Urinary bladder (tissue), 4 donors: Measurements from ENCODE around the gene SNAPC5. TPM values are rescaled to one million over a fixed set of nuclear protein-coding genes. Genes with fewer than 3 reads are reported as not detected.
"Not testable (repeated sequence)": the region's sequence is repeated elsewhere in the genome, so short reads cannot be mapped to it uniquely, and the experiment has no call there.

Experiments
- DNase-seq: peaks from one replicate; pipeline ENCODE4 v3.0.0-alpha.2; 2015; ENCODE audit errors: extremely low spot score
- H3K27ac ChIP-seq: one replicate; pipeline ENCODE4 v1.5.1; 2013; ENCODE audit warnings: low read depth, mild to moderate bottlenecking, moderate library complexity
- H3K36me3 ChIP-seq: one replicate; pipeline ENCODE4 v1.6.1; 2013; ENCODE audit warnings: mild to moderate bottlenecking, moderate library complexity; ENCODE audit not compliant: insufficient read depth
- H3K4me1 ChIP-seq: one replicate; pipeline ENCODE4 v1.6.1; 2013; ENCODE audit warnings: mild to moderate bottlenecking, moderate library complexity; ENCODE audit not compliant: insufficient read depth
- H3K4me3 ChIP-seq: one replicate; pipeline ENCODE4 v1.5.1; 2013; ENCODE audit warnings: low read depth, low read length
- WGBS: extraction: QIAGEN DNeasy Blood & Tissue Kit; methylation state at CpG from one replicate; pipeline ENCODE4 v1.1.7; 2013; 5-methylcytosine and 5-hydroxymethylcytosine counted together
- polyA plus RNA-seq: library from polyadenylated mRNA; stranded (reverse); fragments of 200-250 nt; gene quantifications from one replicate; pipeline ENCODE4 v1.2.3, GENCODE V29; 2013
- total RNA-seq: library from RNA; depleted of rRNA; stranded (reverse); fragments of >200 nt; gene quantifications from one replicate; pipeline ENCODE4 v1.2.3, GENCODE V29; 2014
- donor health status: healthy with polysubstance abuse.
- donor health status: healthy.

The SNAPC5 gene
- total and polyA plus RNA-seq, 2 donors, result 11.1 to 46.2 TPM

DNA sequence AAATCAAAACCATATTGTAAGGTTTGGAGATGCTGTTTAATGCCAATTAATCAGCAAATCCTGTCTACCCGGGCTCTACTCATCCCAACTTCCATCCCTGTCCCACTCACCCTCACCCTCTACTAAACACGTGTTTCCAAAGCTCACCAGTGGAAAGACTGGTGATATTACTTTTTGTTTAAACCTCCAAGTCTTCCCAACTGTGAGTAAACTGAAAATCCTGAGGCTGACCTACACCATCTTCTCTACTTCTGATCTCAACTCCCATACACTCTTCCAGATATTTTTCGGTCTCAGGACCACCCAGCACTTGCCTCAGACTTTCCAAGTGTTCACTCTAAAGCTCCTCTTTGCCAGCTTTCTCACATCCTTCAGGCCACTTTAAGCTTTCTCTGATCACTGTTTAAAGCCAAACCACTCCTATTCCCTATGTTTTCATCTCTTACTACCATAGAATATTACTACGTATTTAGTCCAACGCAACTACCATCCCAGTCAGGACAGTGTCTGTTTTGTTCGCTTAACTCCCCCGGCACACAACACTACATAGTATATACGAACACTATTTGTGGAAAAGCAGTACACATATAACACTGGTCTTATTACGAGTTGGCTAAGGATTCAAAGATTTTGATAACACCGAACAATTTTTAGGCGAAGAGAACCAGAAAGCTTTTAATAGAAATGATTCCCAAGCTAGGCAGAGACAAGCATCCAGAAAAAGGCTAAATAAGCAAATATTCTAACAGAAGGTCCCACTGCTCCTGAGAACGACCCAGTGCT, 6.4 kb upstream of the SNAPC5 start:
- no peak for DNase-seq
- Histone ChIP-seq H3K27ac (peak overlapping the region; percentile 44), H3K4me3 (peak overlapping the region; percentile 59), H3K36me3 (peaks cover 2% of the 10 kb centered on the region), H3K4me1 (no peaks in the 10 kb centered on the region)
- under 1% methylated on average over 12 of the region's 12 CpGs for WGBS

DNA sequence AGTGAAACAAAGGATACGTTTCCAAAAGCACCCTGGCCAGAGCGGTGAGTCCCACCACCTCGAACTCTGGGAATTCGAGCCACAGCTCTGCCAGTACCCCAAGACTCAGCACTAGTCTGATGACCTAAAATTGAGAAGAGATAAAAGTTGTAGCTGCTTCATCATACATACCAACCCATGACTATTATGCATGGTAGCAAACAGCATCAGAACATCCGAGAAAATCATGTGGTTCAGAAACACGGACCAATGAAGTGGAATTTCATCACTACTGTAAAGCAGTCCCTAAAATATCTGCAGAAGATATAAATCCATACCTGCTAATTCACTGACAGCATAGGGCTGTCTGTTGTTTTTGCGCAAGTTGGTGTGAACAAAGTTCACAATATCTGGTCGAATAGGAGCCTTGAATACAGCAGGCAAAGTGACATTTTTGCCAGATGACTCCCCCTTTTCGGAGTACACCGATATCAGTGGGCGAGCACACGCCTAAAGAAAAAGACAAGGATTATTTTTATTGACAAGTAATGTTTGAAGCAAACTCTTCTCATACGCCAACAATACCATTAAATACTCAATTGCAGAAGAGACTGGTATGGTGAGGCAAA, 5.6 kb upstream of the SNAPC5 start:
- WGBS, result 52% methylated on average over 13 of the region's 13 CpGs
- H3K27ac ChIP-seq, result not testable (repeated sequence)

DNA sequence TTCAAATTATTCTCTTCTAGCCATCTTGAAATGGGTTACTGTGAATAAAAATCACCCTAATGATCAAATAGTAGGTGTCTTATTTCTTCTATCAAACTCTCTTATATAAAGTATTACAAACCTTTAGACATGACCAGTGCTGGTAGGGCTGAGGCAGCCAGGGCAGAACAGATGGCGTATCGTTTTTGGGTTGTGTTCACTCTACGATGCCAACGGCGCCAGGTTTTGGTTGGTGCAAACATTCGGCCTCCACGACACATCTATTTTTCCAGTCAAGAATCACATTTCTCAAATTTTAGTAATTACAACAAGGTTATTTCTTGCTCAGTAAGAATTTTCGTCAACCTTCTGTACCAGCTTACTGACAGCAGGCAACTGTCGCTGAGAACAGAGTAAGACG, 4.9 kb upstream of the SNAPC5 start:
- Histone ChIP-seq H3K4me1 (no peaks in the 10 kb centered on the region), H3K27ac (no peak overlapping the region), H3K4me3 (no peak overlapping the region), H3K36me3 (peaks cover 4% of the 10 kb centered on the region)
- WGBS, result 81% methylated on average over 10 of the region's 10 CpGs
- no peak for DNase-seq

More for the DNA sequence above, 5.6 kb upstream of the SNAPC5 start:
- H3K4me3 ChIP-seq, H3K36me3 ChIP-seq, DNase-seq, H3K4me1 ChIP-seq: not testable (repeated sequence)

DNA sequence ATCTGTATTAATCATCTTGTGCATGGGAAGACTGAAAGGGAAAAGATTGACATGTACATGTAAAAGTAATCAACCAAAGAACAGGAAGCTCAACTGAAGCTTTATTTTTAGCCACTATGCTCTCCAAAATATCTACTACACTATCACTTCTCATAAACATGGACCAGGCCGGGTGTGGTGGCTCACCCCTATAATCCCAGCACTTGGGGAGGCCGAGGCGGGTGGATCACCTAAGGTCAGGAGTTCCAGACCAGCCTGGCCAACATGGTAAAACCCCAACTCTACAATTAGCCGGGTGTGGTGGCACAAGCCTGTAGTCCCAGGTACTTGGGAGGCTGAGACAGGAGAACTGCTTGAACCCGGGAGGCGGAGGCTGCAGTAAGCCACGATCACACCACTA, 2.8 kb upstream of the SNAPC5 start:
- H3K4me1 ChIP-seq, H3K4me3 ChIP-seq, DNase-seq, H3K36me3 ChIP-seq, H3K27ac ChIP-seq: not testable (repeated sequence)
- 85% methylated on average over 7 of the region's 7 CpGs for WGBS

DNA sequence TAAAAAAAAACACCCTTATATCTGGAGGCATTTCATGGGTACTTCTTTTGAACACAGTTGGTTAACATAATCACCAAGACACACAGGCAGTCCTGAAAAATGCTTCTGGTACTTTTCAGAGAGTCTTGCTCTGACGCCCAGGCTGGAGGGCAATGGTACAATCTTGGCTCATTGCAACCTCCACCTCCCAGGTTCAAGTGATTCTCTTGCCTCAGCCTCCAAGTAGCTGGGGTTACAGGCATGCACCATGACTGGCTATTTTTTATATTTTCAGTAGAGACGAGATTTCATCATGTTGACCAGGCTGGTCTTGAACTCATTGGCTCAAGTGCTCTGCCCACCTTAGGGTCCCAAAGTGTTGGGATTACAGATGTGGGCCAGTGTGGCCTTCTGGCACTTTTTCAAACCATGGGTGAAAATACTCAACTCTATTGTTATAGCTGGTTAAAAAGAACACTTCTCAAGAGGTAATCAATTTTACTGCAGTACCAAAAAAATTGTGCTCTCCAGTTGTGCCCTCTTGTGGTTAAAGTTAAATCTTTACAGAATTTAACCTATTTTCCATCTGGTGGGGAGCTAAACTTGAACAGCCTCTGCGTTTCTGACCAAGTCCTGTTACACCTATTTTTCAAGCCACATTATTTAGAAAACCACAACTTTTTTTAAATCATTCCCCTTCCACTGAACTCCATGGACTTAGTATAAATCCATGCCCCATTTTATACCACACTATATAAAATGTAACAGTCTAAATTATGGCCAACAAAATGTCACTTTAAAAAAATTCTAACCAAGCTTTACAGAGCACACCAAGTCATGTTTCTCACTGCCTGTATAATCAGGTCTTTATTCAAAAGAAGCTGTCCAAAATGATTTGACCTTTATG, 1.2 kb upstream of the SNAPC5 start:
- no peaks in the 10 kb centered on the region for H3K4me1 ChIP-seq
- no peak overlapping the region for H3K4me3 ChIP-seq
- DNase-seq, result peak; percentile 29
- no peak overlapping the region for H3K27ac ChIP-seq
- 45% methylated on average over 3 of the region's 3 CpGs for WGBS
- peaks cover 4% of the 10 kb centered on the region for H3K36me3 ChIP-seq

DNA sequence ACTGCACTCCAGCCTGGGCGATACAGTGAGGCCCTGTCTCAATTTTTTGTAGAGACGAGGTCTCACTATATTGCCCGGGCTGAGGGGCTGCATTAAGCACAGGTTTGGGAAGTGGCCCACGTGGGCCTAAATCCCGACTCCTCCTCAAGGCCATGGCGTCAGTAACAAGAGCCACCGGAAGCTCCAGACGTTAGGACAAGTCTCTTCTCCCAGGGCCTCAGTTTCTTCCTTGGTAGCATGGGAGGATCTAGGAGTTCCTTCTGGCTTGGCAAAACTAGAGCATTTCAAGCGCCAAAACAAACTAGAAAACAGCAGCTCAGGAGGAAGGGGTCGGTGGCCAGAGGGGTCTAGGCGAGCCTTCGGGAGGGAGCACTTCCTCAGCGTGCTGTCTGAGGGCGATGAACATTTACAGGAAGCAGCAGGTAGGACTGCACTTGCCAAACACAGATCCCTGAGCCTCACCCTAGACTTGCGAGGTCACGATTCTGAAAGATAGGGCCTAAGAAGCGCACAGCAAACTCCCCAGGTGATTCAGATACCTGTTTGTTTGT, 536 bp downstream of the SNAPC5 start:
- peak overlapping the region; percentile 82 for H3K4me3 ChIP-seq
- WGBS, result 20% methylated on average over 17 of the region's 17 CpGs
- H3K27ac ChIP-seq, result peak overlapping the region; percentile 85
- DNase-seq, result no peak
- H3K36me3 ChIP-seq, result peaks cover 2% of the 10 kb centered on the region
- H3K4me1 ChIP-seq, result no peaks in the 10 kb centered on the region

DNA sequence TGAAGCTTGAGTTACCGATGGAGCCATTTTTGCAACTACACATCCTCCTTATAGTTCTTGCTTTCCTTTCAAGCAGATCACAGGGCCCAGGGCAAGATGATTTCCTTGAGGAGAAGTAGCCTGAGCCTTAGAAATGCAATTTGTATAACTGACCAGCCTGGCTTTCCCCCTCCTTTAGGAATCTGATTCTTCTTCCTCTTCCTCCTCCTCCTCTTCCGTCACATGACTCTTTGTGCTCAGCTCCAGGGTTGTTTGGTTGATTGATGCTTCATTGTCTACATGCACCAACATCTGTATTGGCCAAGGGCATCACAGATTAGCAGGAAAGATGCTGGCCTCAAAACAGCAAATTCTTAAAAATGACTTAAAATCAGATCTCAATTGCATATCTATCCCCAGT, 3.3 kb downstream of the SNAPC5 start:
- Histone ChIP-seq H3K4me3 (no peak overlapping the region), H3K36me3 (peaks cover 2% of the 10 kb centered on the region), H3K4me1 (no peaks in the 10 kb centered on the region), H3K27ac (no peak overlapping the region)
- 89% methylated on average over 2 of the region's 2 CpGs for WGBS
- no peak for DNase-seq

DNA sequence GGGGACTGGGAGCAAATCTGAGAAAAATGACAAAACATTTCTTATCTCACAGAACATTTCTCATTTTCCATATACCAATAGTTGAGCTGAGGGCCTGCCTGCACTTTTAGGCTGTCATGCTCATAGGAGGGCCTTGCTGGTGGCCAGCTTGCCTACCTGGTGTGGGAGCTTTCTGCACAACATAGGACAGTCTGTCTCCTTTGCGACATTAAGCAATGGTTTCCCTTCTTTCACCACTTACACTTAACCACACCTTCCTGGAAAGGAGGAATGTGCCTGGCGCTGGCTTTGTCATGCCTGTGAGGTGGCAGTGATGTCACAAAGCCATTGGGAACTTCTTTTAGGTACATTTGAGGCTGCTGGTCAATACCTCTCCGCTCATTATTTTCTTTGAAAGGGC, 5.7 kb downstream of the SNAPC5 start:
- WGBS, result 96% methylated on average over 3 of the region's 3 CpGs
- DNase-seq, result no peak
- H3K4me1 ChIP-seq, result no peaks in the 10 kb centered on the region
- H3K27ac ChIP-seq, result no peak overlapping the region
- H3K4me3 ChIP-seq, result no peak overlapping the region
- no peaks in the 10 kb centered on the region for H3K36me3 ChIP-seq

DNA sequence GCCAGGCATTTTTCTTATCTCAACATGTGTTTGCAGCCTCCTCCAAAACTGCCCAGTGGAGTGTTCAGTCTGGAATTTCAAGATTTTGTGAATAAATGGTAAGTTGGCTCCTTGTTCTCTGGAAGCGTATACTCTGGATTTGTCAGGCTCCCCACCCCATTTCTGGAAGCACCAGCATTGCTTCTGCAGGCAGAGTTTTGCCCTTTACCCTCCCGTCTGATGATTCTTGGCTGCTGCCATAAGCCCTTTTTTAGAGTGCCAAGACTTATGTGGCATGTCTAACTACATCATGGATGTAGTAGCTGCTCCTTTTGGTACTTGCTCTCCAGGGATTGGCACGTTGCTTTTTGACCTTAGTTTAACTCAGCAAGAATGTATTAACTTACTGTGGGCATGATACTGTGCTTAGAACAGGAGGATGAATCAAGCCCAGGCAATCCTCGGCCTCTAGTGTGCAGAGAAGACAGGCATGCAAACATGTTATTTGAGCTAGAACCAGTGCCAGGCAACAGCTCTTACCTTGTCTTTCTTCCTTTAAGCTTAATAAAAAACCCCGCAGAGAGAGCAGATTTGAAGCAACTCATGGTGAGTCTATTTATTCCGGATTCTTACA, 8.3 kb downstream of the SNAPC5 start:
- peaks cover 3% of the 10 kb centered on the region for H3K36me3 ChIP-seq
- H3K27ac ChIP-seq, result no peak overlapping the region
- WGBS, result 74% methylated on average over 6 of the region's 6 CpGs

DNA sequence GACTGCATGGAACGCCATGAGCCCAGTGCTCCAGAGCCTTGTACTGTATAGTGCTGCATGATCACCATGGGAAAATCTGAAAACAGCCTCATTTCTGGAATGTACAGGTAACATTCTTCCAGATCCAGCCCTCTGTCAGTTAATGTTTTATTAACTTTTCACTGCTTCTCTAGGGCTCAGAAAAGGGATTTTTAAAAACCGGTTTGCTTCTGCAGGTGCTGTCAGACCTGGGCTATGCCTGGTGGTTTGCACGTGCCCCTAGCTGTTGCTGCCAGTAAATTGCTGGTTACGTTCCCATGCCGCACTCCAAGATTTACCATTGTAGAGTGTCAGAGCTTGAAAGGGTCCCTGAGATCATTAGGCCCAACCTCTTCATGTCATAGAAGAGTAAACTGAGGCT, 9.0 kb downstream of the SNAPC5 start:
- Histone ChIP-seq H3K4me3 (no peak overlapping the region), H3K27ac (no peak overlapping the region), H3K36me3 (peaks cover 3% of the 10 kb centered on the region), H3K4me1 (no peaks in the 10 kb centered on the region)
- DNase-seq, result no peak
- WGBS, result 94% methylated on average over 5 of the region's 5 CpGs

More for the DNA sequence above, 8.3 kb downstream of the SNAPC5 start:
- no peak for DNase-seq
- Histone ChIP-seq H3K4me3 (no peak overlapping the region), H3K4me1 (no peaks in the 10 kb centered on the region)

DNA sequence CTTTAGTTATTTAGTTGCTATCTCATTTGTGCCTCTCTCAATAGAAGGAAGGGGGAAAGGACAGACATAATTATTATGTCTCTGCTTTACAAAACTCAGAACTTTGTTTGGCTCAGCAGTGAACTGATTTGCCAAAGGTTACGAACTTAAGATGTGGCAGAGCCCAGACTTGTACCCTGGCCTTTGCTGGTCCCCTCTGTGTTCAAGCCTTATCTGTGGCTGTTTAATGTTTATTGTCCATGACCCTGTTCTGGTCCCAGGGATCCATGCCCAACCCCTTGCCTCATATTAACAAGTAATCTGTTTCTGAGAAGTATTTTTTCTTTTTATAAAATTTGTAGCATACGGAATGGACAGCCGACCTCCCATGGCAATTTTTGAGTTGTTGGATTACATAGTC, 10.7 kb downstream of the SNAPC5 start:
- WGBS, result 96% methylated on average over 3 of the region's 3 CpGs
- Histone ChIP-seq H3K27ac (no peak overlapping the region), H3K36me3 (peaks cover 3% of the 10 kb centered on the region), H3K4me1 (no peaks in the 10 kb centered on the region), H3K4me3 (no peak overlapping the region)
- DNase-seq, result no peak

DNA sequence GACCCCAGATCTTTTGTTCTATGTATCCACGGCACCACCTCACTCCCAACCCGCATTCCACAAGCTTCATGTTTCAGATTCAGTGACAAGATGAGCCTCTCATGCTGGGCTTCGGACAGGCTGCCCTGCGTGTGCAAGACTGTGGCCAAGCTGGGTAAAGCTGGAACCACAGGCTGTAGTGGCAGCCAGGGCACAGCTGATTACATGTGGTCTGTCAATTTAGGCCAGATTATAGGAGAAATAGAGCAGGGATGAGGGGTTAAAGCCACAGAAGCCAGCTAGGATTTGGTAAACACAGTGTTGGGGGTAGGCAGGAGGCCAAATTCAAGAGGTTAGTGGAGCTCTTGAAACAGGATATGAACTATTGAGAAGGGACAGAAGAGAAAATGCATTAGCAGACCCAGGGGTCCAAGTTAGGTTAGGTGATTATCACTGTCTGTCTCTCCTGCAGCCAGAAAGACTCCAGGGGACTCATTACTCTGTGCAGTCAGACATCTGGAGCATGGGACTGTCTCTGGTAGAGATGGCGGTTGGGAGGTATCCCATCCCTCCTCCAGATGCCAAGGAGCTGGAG, 12.9 kb downstream of the SNAPC5 start:
- no peak overlapping the region for H3K4me3 ChIP-seq
- no peaks in the 10 kb centered on the region for H3K4me1 ChIP-seq
- 95% methylated on average over 5 of the region's 5 CpGs for WGBS
- no peak for DNase-seq
- no peak overlapping the region for H3K27ac ChIP-seq
- peaks cover 3% of the 10 kb centered on the region for H3K36me3 ChIP-seq

DNA sequence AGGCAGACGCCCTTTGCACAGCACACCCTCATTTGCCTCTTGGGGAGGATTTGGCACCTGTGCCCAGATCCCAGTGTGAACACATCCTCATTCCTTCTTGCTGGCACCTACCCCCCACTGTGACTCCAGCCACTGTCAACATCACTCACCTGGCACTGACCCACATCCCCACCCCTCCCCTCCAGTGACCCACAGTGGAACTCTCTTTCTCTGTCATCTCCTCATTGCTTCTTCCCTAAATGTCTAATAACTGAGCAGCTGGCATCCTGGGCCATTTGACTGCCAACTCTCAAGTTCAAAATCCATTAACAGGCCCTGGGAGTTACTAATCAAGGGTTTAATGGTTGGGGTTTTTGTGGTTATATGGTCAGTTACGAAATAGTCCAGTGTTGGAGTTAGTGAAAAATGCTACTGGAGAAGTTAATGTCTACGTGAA, 14.4 kb downstream of the SNAPC5 start:
- Histone ChIP-seq H3K4me3 (no peak overlapping the region), H3K27ac (no peak overlapping the region), H3K4me1 (no peaks in the 10 kb centered on the region), H3K36me3 (peaks cover 3% of the 10 kb centered on the region)
- 89% methylated on average over 3 of the region's 3 CpGs for WGBS
- no peak for DNase-seq
